NCI-H1092 treated with DMSO at 0.1 percent for 48 hours (cell line): ENCODE measurements around the gene TTC39A.
"Not testable (repeated sequence)": the region's sequence is repeated elsewhere in the genome, so short reads cannot be mapped to it uniquely, and the experiment has no call there.

ENCODE experiments used
- DNase-seq: peaks from one replicate; lab custom pipeline; 2025; lab: John Stamatoyannopoulos, UW

Gene TTC39A

DNA sequence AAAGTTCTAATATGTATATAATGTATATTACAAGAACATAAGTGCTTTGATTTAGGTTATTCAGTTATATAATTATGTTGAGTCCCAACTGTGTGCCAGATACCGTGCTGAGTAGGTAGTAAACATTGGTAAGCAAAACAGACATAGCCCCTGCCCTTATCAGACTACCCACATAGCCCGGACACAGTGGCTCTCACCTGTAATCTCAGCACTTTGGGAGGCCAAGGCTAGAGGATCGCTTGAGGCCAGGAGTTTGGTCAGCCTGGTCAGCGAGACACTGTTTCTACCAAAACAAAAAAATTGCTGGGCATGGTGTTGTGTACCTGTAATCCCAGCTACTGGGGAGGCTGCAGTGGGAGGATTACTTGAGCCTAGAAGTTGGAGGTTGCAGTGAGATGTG is 63.6 kb downstream of the TTC39A start:
- DNase-seq, result no peak

DNA sequence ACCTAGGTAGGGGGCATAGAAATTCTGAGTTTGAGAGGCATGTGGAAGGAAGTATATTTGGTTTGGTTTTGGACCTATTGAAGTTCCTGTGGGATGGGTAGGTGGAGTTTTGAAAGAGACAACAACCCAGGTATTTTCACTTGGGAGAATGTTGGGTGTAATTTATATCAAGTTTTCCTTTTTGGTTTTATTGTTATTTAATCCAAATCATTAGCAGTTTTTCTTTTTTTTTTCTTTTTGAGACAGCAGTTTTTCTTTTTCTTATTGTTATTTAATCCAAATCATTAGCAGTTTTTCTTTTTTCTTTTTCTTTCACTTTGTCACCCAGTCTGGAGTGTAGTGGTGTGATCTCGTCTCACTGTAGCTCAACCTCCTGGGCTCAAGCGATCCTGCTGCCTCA is 64.2 kb downstream of the TTC39A start:
- no peak for DNase-seq

GRCh38 chr1:51265618-51266017 is 64.7 kb downstream of the TTC39A start:
- no peak for DNase-seq

- DNase-seq, result no peak
Measured at GRCh38 chr1:51264451-51264850, 65.9 kb downstream of the TTC39A start.

DNA sequence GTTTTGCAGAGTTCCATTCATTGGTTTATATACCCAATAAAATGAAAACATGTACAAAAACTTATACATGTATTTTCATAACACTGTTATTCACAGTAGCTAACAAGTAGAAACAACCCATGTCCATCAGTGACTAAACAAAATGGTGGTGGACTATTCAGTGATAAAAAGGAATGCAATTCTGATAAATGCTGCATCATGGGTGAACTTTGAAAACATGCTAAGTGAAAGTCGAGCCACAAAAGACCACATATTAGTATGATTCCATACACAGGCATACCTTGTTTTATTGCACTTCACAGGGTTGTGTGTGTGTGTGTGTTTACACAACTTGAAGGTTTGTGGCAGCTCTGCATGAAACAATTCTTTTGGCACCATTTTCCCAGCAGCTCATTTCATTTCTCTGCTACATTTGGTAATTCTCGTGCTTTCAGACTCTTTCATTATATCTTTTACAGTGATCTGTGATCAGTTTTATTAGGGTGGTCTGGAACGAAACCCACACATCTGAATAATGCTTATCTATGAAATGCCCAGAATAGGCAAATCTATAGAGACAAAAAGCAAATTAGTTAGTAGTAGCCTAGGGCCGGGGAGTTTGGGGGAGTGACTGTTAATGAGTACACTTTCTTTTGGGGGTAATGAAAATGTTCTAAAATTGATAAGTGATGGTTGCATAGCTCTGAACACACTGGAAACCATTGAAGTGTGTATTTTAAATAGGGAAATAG is 67.0 kb downstream of the TTC39A start:
- no peak for DNase-seq

GRCh38 chr1:51255331-51255730 is 75.0 kb downstream of the TTC39A start:
- DNase-seq, result no peak

GRCh38 chr1:51253691-51254090 is 76.7 kb downstream of the TTC39A start:
- no peak for DNase-seq

GRCh38 chr1:51252366-51252765 is 78.0 kb downstream of the TTC39A start:
- DNase-seq, result no peak

DNA sequence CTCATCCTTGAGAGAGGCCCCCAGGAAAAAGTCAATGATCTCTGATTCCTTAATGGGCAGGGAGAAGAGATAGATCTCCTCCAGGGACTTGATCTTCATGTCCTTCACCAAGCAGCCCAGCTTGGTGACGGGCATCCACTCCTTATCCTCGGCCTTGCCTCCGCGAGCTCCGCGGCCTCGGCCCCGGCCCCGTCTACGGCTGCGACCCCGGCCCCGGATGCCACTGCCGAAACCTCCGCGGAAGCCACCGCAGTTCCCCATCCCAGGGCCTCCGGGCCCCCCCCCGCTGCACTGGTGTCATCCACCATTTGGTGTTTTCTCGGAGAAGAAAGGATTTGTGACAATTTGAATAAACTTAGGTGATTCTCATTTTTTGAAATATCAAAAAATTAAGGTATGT is 79.2 kb downstream of the TTC39A start:
- not testable (repeated sequence) for DNase-seq

DNA sequence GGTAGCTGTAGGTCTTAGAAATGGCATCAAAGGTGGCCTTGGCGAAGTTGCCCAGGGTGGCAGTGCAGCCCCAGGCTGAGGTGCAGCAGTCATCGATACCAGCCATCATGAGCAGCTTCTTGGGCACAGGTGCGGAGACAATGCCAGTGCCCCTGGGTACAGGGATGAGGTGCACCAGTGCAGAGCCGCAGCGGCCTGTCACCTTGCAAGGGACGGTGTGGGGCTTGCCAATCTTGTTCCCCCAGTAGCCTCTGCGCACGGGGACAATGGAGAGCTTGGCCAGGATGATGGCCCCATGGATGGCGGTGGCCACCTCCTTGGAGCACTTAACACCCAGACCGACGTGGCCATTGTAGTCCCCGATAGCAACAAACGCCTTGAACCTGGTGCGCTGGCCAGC is 79.6 kb downstream of the TTC39A start:
- not testable (repeated sequence) for DNase-seq

DNA sequence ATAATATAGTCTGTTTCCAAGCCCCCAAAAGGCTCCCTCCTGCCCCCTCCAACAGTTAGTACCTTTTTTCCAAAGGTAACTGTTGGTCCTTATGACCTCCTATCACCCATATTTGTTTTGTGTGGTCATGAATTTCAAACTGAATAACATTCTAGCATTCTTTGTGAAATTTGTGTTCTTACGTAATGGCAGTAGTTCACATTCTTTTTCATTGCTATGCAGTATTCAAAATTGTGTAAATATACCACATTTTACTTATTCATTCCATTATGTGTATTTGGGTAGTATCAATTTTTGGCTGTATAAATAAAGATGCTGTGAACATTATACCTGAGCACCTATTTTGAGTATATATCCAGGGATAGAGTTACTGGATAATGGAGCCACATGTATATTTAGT is 80.9 kb downstream of the TTC39A start:
- DNase-seq, result no peak

DNA sequence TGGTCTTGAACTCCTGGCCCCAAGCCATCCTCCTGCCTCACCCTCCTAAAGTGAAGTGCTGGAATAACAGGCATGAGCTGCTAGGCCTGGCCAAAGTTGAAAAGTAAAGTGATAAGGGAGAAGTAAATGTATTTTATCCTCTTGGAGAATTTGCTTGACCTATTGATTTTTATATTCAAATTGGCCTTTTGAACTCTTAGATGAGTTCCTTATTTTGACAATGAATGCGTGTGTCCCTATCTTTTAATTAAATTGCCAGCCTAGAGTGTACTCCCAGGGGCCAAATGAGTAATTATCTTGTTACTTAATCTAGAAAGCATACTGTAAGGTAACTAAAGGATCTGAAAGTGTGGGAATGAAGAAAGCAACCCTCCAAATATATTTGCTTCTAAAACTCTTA is 82.9 kb downstream of the TTC39A start:
- no peak for DNase-seq

DNA sequence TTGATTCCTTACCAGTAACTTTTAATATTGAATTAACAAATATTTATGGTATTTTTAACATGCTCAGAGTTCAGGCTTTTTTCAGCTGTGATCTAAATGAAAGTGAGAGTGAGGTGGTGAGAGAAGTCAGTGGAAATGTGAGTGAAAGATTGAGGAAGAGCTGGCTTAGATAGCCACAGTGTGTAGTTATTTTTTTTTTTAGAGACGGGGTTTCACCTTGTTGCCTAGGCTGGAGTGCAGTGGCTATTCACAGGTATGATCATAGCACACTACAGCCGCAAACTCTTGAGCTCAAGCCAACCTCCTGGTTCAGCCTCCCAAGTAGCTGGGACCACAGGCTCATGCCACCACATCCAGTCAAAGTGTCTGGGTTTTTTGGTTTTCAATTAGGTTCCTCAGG is 83.3 kb downstream of the TTC39A start:
- DNase-seq, result no peak

DNA sequence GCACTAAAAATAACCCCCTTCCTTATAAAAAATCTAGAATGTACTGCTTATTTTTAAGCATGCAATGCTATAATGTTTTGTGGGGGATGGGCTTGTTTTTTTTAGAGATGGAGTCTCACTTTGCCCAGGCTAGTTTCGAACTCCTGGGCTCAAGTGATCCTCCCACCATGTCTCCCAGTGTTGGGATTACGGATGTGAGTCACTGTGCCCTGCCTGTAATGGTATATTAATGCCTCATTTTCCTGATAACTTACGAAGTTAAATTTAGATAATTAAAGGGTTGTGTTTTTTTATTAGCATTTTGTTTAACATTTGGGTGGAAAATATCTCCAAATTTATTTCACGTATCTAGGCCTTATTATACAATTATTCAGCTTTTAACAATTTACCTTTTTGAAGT is 87.8 kb downstream of the TTC39A start:
- no peak for DNase-seq

DNA sequence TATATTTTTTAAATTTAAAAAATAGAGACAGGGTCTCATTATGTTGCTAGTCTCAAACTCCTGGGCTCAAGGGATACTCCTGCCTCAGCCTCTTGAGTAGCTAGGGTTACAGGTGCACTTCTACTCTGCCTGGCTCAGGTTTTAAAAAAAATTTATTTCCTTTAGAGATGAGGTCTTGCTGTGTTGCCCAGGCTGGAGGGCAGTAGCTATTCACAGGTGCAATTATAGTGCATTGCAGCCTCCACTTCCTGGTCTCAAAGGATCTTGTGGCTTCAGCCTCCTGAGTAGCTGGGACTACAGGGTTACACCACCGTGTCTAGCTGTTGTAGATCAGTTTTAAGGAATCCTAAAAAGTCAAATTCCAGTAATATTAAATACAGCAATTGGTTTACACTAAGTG is 89.2 kb downstream of the TTC39A start:
- no peak for DNase-seq

DNA sequence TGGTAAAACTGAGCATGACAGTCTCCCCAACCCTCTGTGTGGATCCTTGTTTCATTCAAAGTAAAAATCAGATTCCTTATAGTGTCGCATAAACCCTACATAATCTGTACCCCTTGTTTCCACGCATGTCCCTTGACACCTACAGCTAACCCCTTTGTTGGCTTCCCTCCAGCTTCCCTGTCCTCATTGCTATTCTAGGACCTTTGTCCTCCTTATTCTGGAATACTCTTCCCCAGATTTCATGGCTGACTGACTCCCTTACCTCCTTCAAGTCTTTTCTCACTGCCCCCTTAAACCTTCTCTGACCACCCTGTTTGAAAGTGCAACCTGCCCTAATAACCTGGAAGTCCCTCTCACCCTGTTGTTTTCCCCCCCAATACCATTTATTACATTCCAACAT is 90.3 kb downstream of the TTC39A start:
- DNase-seq, result no peak

DNA sequence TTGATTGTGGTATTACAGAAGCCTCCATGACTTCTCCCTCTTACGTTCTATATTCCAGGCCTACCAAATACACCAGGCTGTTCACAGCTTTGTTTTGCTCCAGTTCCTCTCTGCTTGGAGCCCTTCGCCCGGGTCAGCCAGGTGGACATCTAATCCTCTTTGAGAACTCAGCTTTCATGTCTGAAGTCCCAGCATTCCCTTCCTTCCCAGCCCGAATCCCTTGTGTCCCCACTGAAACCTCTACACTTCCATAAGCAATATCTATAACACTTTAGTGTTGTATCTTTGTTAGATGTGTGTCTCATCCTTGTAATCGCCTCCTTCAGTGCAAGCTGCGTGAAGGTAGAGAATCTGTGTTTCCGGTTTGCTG is 92.3 kb downstream of the TTC39A start:
- DNase-seq, result peak; percentile 15

DNA sequence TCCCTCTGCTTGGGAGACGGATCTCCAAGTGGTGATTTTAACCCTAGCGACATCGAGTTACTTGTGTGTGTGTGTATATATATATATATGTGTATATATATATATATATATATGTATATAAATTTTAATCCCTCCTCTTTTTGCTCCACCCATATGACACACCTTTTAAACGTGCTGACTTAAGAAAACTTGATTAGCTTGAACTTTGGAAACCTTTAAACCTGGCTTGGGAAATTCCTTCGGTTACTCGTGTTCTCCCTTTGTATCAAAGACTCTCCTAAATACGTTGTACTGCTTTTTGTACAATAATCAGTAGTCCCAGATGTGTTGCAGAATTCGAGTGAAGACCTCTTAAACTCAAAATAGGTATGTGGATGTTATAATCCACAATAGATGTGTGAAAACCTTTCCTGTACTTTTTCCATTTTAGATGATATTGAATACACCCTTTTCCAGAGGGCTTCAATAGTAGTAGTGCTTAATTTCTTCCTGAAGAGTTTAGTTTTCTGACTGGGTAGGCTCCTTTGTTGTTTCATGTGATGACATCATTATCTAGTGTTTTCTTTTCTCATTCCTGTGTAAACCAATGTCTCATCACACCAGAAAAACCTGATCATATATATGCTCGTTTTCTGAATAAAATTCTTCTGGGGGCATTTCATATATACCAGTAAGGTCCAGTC is 92.9 kb downstream of the TTC39A start:
- DNase-seq, result peak; percentile 15
